Uterus (tissue), 2 donors: ENCODE measurements around the gene BHLHE41.

Source experiments
- POLR2A ChIP-seq, 2 donors: fragments of 450-650 bp; IDR thresholded peaks; one replicate each; pipeline ENCODE4 v1.6.1; 2016; ENCODE audit warnings: antibody characterized with exemption in 2 of 2, mild to moderate bottlenecking in 1 of 2, moderate library complexity in 1 of 2
- TF ChIP-seq, protein P1 (sequence below), 4 experiments: fragments of 200-600 bp in 2 of 4; fragments of 450-650 bp in 2 of 4; sonication (generic) in 2 of 4; IDR thresholded peaks; one replicate each; pipeline ENCODE4 v1.5.1; 2016 to 2019; ENCODE audit warnings: antibody characterized with exemption in 4 of 4, mild to moderate bottlenecking in 2 of 4, moderate library complexity in 1 of 4

DNA sequence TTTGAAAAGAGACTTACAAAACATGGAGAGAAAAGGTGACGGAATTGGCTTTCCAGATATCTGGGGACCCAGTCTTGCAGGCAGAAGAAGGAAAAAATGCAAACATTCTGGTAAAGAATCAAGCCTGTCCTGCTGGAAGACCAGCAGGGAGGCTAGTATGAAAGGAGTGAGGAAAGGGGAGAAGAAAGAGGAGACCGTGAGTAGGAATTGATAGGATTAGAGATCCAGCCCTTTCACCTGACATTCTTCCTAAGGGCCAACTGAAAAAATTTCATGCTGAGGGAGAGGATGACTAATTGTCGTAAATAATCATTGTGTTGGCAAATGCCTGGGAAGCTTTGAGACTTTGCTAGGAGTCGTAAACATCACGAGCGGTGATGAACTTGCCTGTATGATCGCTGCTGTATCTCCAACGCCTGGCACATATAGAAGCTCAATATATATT is 12.1 kb downstream of the BHLHE41 start:
- no peak for TF ChIP-seq POLR2A (IDR thresholded peaks at IDR 0.05)
- TF ChIP-seq, protein P1, sequence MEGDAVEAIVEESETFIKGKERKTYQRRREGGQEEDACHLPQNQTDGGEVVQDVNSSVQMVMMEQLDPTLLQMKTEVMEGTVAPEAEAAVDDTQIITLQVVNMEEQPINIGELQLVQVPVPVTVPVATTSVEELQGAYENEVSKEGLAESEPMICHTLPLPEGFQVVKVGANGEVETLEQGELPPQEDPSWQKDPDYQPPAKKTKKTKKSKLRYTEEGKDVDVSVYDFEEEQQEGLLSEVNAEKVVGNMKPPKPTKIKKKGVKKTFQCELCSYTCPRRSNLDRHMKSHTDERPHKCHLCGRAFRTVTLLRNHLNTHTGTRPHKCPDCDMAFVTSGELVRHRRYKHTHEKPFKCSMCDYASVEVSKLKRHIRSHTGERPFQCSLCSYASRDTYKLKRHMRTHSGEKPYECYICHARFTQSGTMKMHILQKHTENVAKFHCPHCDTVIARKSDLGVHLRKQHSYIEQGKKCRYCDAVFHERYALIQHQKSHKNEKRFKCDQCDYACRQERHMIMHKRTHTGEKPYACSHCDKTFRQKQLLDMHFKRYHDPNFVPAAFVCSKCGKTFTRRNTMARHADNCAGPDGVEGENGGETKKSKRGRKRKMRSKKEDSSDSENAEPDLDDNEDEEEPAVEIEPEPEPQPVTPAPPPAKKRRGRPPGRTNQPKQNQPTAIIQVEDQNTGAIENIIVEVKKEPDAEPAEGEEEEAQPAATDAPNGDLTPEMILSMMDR (IDR thresholded peaks at IDR 0.05) = no peak
